Endometrial microvascular endothelial cells (primary cell): ENCODE results near the gene PDIA3. TPM values are rescaled to one million over a fixed set of nuclear protein-coding genes. Genes with fewer than 3 reads are reported as not detected.
"Not testable (repeated sequence)": the region's sequence is repeated elsewhere in the genome, so short reads cannot be mapped to it uniquely, and the experiment has no call there.

Source experiments
- in situ Hi-C: cut with HindIII; loops from 2 replicates; pipeline ENCODE4 v1.10.0; 2017; ENCODE audit warnings: low sequenced_read_pairs, low pct_unique_long_range_greater_than_20kb; ENCODE audit errors: inconsistent ontology term
- total RNA-seq: library from RNA; depleted of rRNA; stranded (reverse); fragments of >200 nt; gene quantifications from one replicate; pipeline ENCODE4 v1.2.3, GENCODE V29; 2015; ENCODE audit errors: inconsistent ontology term

The PDIA3 gene
- 340 TPM for total RNA-seq

- in situ Hi-C loops = not testable (repeated sequence)
Observed at GRCh38 chr15:43746245-43746902, at the start of gene PDIA3. Gene PDIA3, plus strand, starts transcription at chr15:43746438. Its CDS starts 102 bp downstream, at chr15:43746540.

GRCh38 chr15:43702174-43702573 is 44.1 kb upstream of the PDIA3 start:
- in situ Hi-C loops = no loop called here

GRCh38 chr15:43702701-43703424 is 43.4 kb upstream of the PDIA3 start:
- in situ Hi-C loops = no loop called here

- in situ Hi-C loops = not testable (repeated sequence)
Observed at GRCh38 chr15:43710431-43711131, 35.7 kb upstream of the PDIA3 start.

GRCh38 chr15:43723151-43723550 is 23.1 kb upstream of the PDIA3 start:
- in situ Hi-C loops = no loop called here

- in situ Hi-C loops = not testable (repeated sequence)
Observed at GRCh38 chr15:43726306-43726705, 19.9 kb upstream of the PDIA3 start.

- in situ Hi-C loops = not testable (repeated sequence)
Observed at GRCh38 chr15:43728053-43728725, 18.0 kb upstream of the PDIA3 start.

- in situ Hi-C loops = no loop called here
Observed at GRCh38 chr15:43735416-43735815, 10.8 kb upstream of the PDIA3 start.

GRCh38 chr15:43746903-43747309 is 668 bp downstream of the PDIA3 start:
- in situ Hi-C loops = not testable (repeated sequence)

GRCh38 chr15:43748376-43748775 is 2.1 kb downstream of the PDIA3 start:
- in situ Hi-C loops = no loop called here

- in situ Hi-C loops = no loop called here
Observed at GRCh38 chr15:43749690-43750345, 3.6 kb downstream of the PDIA3 start.

GRCh38 chr15:43751885-43752284 is 5.6 kb downstream of the PDIA3 start:
- in situ Hi-C loops = no loop called here

- in situ Hi-C loops = no loop called here
Observed at GRCh38 chr15:43762824-43763223, 16.6 kb downstream of the PDIA3 start.

GRCh38 chr15:43763819-43764446 is 17.7 kb downstream of the PDIA3 start:
- in situ Hi-C loops = no loop called here

GRCh38 chr15:43769584-43770228 is 23.5 kb downstream of the PDIA3 start:
- in situ Hi-C loops = no loop called here

- in situ Hi-C loops = no loop called here
Observed at GRCh38 chr15:43771816-43772215, 25.6 kb downstream of the PDIA3 start.

GRCh38 chr15:43772624-43773023 is 26.4 kb downstream of the PDIA3 start:
- in situ Hi-C loops = no loop called here

- in situ Hi-C loops = no loop called here
Observed at GRCh38 chr15:43774062-43774461, 27.8 kb downstream of the PDIA3 start.
